GM23248 (cell line): ENCODE results near the gene ZBTB20. TPM values are rescaled to one million over a fixed set of nuclear protein-coding genes. Genes with fewer than 3 reads are reported as not detected.
A peak's percentile ranks its signal among the peaks of the same experiment; 100 is the strongest.

Experiments
- DNase-seq: peaks from one replicate; pipeline ENCODE4 v3.0.0-alpha.2; 2015
- H2AFZ ChIP-seq: fragments of 200-600 bp; sonication (generic); 2 replicates; pipeline ENCODE4 v1.6.1; 2016; ENCODE audit warnings: antibody characterized with exemption
- H3F3A ChIP-seq: fragments of 200-600 bp; sonication (generic); 2 replicates; pipeline ENCODE4 v1.6.1; 2016; ENCODE audit warnings: mild to moderate bottlenecking, antibody characterized with exemption, mixed run types; ENCODE audit not compliant: insufficient read depth
- H3K27ac ChIP-seq: fragments of 200-600 bp; sonication (generic); 2 replicates; pipeline ENCODE4 v1.5.1; 2016; ENCODE audit warnings: mild to moderate bottlenecking
- H3K27me3 ChIP-seq: fragments of 200-600 bp; sonication (generic); replicated peaks from 2 replicates; pipeline ENCODE4 v1.6.1; 2016; ENCODE audit warnings: mild to moderate bottlenecking; ENCODE audit not compliant: insufficient read depth
- H3K36me3 ChIP-seq: fragments of 200-600 bp; sonication (generic); 2 replicates; pipeline ENCODE4 v1.6.1; 2016; ENCODE audit warnings: low read depth, mild to moderate bottlenecking
- H3K4me1 ChIP-seq: fragments of 200-600 bp; sonication (generic); 2 replicates; pipeline ENCODE4 v1.6.1; 2016; ENCODE audit warnings: mild to moderate bottlenecking; ENCODE audit not compliant: insufficient read depth
- H3K4me2 ChIP-seq: fragments of 200-600 bp; sonication (generic); one replicate; pipeline ENCODE4 v1.6.1; 2016; ENCODE audit warnings: mild to moderate bottlenecking; ENCODE audit not compliant: unreplicated experiment
- H3K4me3 ChIP-seq: fragments of 200-600 bp; sonication (generic); 2 replicates; pipeline ENCODE4 v1.5.1; 2016; ENCODE audit warnings: mild to moderate bottlenecking
- H3K79me2 ChIP-seq: fragments of 200-600 bp; sonication (generic); 2 replicates; pipeline ENCODE4 v1.6.1; 2016; ENCODE audit warnings: mild to moderate bottlenecking; ENCODE audit not compliant: insufficient read depth
- H3K9ac ChIP-seq: fragments of 200-600 bp; sonication (generic); 2 replicates; pipeline ENCODE4 v1.6.1; 2016; ENCODE audit warnings: mild to moderate bottlenecking
- H3K9me2 ChIP-seq: fragments of 200-600 bp; sonication (generic); 2 replicates; pipeline ENCODE4 v1.6.1; 2016; ENCODE audit warnings: mixed run types, mild to moderate bottlenecking, moderate library complexity; ENCODE audit not compliant: insufficient read depth
- H3K9me3 ChIP-seq: fragments of 200-600 bp; sonication (generic); one replicate; pipeline ENCODE4 v1.6.1; 2017; ENCODE audit warnings: low read depth
- H4K20me1 ChIP-seq: fragments of 200-600 bp; sonication (generic); 2 replicates; pipeline ENCODE4 v1.6.0; 2016; ENCODE audit not compliant: insufficient read depth
- EZH2 ChIP-seq: fragments of 200-600 bp; sonication (generic); IDR thresholded peaks from 2 replicates; pipeline ENCODE4 v1.6.1; 2018; ENCODE audit warnings: antibody characterized with exemption, mild to moderate bottlenecking; ENCODE audit not compliant: insufficient read depth, poor library complexity, severe bottlenecking
- EZH2phosphoT487 ChIP-seq: fragments of 200-600 bp; sonication (generic); IDR thresholded peaks from 2 replicates; pipeline ENCODE4 v1.6.1; 2018; ENCODE audit warnings: antibody characterized with exemption, moderate library complexity, mild to moderate bottlenecking, low read depth; ENCODE audit not compliant: insufficient read depth
- WGBS, 2 experiments: methylation state at CpG; one replicate each; pipeline ENCODE4 v1.1.6; 2015 to 2017; ENCODE audit warnings: low lambda C conversion rate in 2 of 2, low coverage in 1 of 2; ENCODE audit errors: missing lambda C conversion rate in 2 of 2; 5-methylcytosine and 5-hydroxymethylcytosine counted together
- in situ Hi-C: fragments of 300-500 bp; cut with MboI; formaldehyde crosslinking; loops from 2 replicates; pipeline ENCODE4 v1.15.0; 2020
- polyA plus RNA-seq: library from polyadenylated mRNA; unstranded; fragments of >200 nt; fragmentation: Nextera tagmentation; extraction: Ambion mirVana; gene quantifications from 2 replicates; pipeline ENCODE4 v1.2.1, GENCODE V29; 2016
- total RNA-seq: library from RNA; depleted of rRNA; stranded (reverse); fragments of >200 nt; shearing (Covaris generic); gene quantifications from 2 replicates; pipeline ENCODE4 v1.2.3, GENCODE V29; 2014

The ZBTB20 gene
- total and polyA plus RNA-seq, 2 experiments from 2014 or later = 9.2 to 12.2 TPM

DNA sequence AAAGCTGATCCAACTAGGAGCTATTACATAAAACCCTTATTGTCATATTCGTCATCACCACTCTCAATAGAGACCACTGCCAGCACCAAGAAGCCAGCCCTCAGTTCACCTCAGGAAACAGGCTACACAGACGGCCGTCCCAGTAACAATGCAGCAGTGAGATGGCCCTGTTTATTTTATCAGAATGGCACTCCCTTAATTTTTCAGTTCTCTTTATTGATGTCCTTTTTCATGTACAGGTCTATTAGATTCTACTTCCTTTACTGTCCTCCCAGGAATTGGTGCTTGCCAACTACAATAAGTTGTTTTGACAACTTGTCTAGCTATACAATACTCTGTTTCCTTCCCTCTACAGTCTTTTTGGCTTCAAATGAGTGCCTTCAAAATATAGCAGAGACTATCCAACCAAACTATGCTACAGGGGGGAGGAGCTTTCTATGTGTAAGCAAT, 272.5 kb downstream of the ZBTB20 start:
- Histone ChIP-seq H3F3A (peaks cover 14% of the 10 kb centered on the region), H3K9ac (no peak overlapping the region), H3K79me2 (no peaks in the 10 kb centered on the region), H3K36me3 (no peaks in the 10 kb centered on the region), H4K20me1 (no peaks in the 10 kb centered on the region), H3K27me3 (no peaks in the 10 kb centered on the region), H3K9me3 (no peaks in the 10 kb centered on the region), H3K4me3 (no peak overlapping the region), H3K4me1 (peaks cover 22% of the 10 kb centered on the region), H3K27ac (no peak overlapping the region), H3K4me2 (no peak overlapping the region), H3K9me2 (no peaks in the 10 kb centered on the region), H2AFZ (no peak overlapping the region)
- in situ Hi-C loops = no loop called here
- TF ChIP-seq EZH2 = no peak
- no peak for TF ChIP-seq EZH2phosphoT487
- 41 to 44% methylated on average over 3 of the region's 3 CpGs for WGBS, 2 experiments
- no peak for DNase-seq

- no peaks in the 10 kb centered on the region for H3K36me3 ChIP-seq
- no peak overlapping the region for H3K4me3 ChIP-seq
- no peaks in the 10 kb centered on the region for H3K9me3 ChIP-seq
- 43 to 69% methylated on average over 1 of the region's 1 CpG for WGBS, 2 experiments
- H3K79me2 ChIP-seq = no peaks in the 10 kb centered on the region
- no peak overlapping the region for H2AFZ ChIP-seq
- DNase-seq = no peak
- peaks cover 6% of the 10 kb centered on the region for H3F3A ChIP-seq
- H4K20me1 ChIP-seq = no peaks in the 10 kb centered on the region
- in situ Hi-C loops = no loop called here
- H3K4me2 ChIP-seq = no peak overlapping the region
- TF ChIP-seq EZH2 (no peak), EZH2phosphoT487 (no peak)
- H3K9me2 ChIP-seq = no peaks in the 10 kb centered on the region
- no peaks in the 10 kb centered on the region for H3K27me3 ChIP-seq
- peaks cover 14% of the 10 kb centered on the region for H3K4me1 ChIP-seq
- no peak overlapping the region for H3K9ac ChIP-seq
- H3K27ac ChIP-seq = no peak overlapping the region
These were observed 273.5 kb downstream of the ZBTB20 start for GRCh38 chr3:114873591-114873990.

- H3K4me1 ChIP-seq = peaks cover 9% of the 10 kb centered on the region; the same call in 1 of the 2 replicates
- WGBS, 2 experiments = 61 to 67% methylated on average over 1 of the region's 1 CpG
- no peaks in the 10 kb centered on the region for H3K9me3 ChIP-seq
- DNase-seq = peak; percentile 20
- H3F3A ChIP-seq = no peaks in the 10 kb centered on the region
- no peaks in the 10 kb centered on the region for H3K9me2 ChIP-seq
- H2AFZ ChIP-seq = no peak overlapping the region
- no peak overlapping the region for H3K4me3 ChIP-seq
- no peak overlapping the region for H3K9ac ChIP-seq
- TF ChIP-seq EZH2 = no peak
- no peak for TF ChIP-seq EZH2phosphoT487
- H3K4me2 ChIP-seq = peak overlapping the region; percentile 6
- no peaks in the 10 kb centered on the region for H3K79me2 ChIP-seq
- H3K27ac ChIP-seq = no peak overlapping the region
- H3K36me3 ChIP-seq = no peaks in the 10 kb centered on the region
- no peaks in the 10 kb centered on the region for H3K27me3 ChIP-seq
- no peaks in the 10 kb centered on the region for H4K20me1 ChIP-seq
- in situ Hi-C loops = no loop called here
These were observed 274.5 kb downstream of the ZBTB20 start for GRCh38 chr3:114872588-114872987.

DNA sequence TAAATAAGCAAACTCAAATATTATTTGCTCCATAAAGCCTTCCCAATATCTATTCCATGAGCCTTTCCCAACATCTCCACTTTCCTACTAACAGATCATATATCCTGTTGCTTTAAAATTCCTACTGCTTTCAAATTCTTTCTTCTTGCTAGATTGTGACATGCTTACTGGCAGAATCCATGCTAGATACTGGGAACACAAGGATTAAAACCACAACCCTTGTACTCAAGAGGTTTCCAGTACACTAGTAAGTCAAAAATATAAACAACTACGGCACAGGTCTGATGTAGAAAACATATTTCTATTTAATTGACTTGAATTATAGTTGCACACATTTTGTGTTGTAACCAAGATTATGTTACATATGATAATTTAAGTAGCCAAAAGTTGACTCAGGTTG, 275.0 kb downstream of the ZBTB20 start:
- TF ChIP-seq EZH2phosphoT487 (no peak), EZH2 (no peak)
- Histone ChIP-seq H3F3A (no peaks in the 10 kb centered on the region), H2AFZ (no peak overlapping the region), H3K4me1 (peaks cover 9% of the 10 kb centered on the region; the same call in 1 of the 2 replicates), H3K9me3 (no peaks in the 10 kb centered on the region), H3K27ac (no peak overlapping the region), H3K79me2 (no peaks in the 10 kb centered on the region), H3K9me2 (no peaks in the 10 kb centered on the region), H4K20me1 (no peaks in the 10 kb centered on the region), H3K9ac (no peak overlapping the region), H3K4me2 (peak overlapping the region; percentile 6), H3K4me3 (no peak overlapping the region), H3K36me3 (no peaks in the 10 kb centered on the region), H3K27me3 (no peaks in the 10 kb centered on the region)
- peak; percentile 4 for DNase-seq
- in situ Hi-C loops = no loop called here
- 91 to 97% methylated on average over 1 of the region's 1 CpG for WGBS, 2 experiments
